Measurements from ENCODE around the gene VIPR2.

VIPR2 gene

DNA sequence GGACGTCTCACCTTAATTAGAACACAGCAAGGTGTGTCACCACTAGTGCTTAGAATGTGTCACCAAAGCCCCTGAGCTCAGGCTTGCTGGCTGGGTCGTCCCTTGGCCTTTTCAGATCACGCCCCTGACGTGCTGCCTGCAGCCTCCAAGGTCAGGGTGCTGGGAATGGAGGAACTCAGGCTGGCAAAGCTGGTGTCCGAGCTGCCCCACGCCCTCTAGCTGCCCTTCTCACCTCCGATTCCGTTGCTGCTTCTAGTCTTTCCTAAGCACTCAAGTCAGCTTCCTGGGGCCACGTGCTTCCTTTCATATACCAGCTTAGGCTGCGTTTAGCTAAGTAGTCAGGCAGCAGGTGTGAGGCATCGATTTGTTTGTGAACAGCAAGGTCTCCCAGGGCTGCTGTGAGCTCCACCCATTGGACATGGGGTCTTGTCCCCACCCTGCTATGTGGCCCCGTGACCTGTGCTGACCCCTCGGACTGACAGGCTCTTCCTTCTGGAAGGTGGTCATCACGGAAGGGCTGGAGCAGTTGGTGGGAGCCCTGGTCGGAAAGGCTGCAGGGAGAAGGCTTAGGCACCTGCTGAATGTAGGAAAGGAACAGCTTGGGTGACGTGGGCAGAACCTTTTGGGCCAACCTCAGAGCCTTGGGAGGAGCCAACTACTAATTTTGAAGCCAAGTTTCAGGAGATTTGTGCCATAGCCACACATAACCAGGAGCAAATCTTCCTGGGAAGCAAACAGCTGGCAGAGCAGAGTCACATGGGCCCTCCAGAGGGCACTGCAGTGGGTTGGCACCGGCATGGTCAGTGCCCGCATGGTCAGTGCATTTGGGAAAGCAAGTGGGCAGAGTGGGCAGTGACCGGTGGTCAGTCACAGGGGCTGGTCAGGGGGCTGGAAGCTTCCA lies 28.8 kb downstream of the VIPR2 start:
- peak in 1 of 2 donors; percentile 67 for DNase-seq
- Histone ChIP-seq H3K4me3 (no peak overlapping the region), H3K27ac (peak overlapping the region; percentile 1 to 44), H3K9me3 (no peaks in the 10 kb centered on the region), H3K4me1 (peaks cover 0 to 26% (median 9%) of the 10 kb centered on the region in 4 donors), H3K36me3 (peaks cover 0 to 11% (median 0%) of the 10 kb centered on the region in 3 donors), H3K27me3 (no peaks in the 10 kb centered on the region)
- intact Hi-C loops (cut with DNase I; ENCODE audit: low total_unique reads) = no loop called here
- TF ChIP-seq, protein P1, sequence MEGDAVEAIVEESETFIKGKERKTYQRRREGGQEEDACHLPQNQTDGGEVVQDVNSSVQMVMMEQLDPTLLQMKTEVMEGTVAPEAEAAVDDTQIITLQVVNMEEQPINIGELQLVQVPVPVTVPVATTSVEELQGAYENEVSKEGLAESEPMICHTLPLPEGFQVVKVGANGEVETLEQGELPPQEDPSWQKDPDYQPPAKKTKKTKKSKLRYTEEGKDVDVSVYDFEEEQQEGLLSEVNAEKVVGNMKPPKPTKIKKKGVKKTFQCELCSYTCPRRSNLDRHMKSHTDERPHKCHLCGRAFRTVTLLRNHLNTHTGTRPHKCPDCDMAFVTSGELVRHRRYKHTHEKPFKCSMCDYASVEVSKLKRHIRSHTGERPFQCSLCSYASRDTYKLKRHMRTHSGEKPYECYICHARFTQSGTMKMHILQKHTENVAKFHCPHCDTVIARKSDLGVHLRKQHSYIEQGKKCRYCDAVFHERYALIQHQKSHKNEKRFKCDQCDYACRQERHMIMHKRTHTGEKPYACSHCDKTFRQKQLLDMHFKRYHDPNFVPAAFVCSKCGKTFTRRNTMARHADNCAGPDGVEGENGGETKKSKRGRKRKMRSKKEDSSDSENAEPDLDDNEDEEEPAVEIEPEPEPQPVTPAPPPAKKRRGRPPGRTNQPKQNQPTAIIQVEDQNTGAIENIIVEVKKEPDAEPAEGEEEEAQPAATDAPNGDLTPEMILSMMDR (IDR thresholded peaks at IDR 0.05) = peak; percentile 26 to 28

GRCh38 chr7:159114981-159115380 lies 29.7 kb downstream of the VIPR2 start:
- H3K27me3 ChIP-seq = no peaks in the 10 kb centered on the region
- intact Hi-C loops (cut with DNase I; ENCODE audit: low total_unique reads) = no loop called here
- TF ChIP-seq, protein P1 (IDR thresholded peaks at IDR 0.05) = no peak

GRCh38 chr7:159114096-159114495 lies 30.6 kb downstream of the VIPR2 start:
- TF ChIP-seq, protein P1 (IDR thresholded peaks at IDR 0.05) = no peak
- peak in 1 of 2 donors; percentile 38 for DNase-seq
- intact Hi-C loops (cut with DNase I; ENCODE audit: low total_unique reads) = no loop called here
- peaks cover 0 to 11% (median 0%) of the 10 kb centered on the region in 3 donors for H3K36me3 ChIP-seq
- H3K4me1 ChIP-seq = peaks cover 0 to 33% (median 15%) of the 10 kb centered on the region in 4 donors
- no peaks in the 10 kb centered on the region for H3K27me3 ChIP-seq
- H3K9me3 ChIP-seq = no peaks in the 10 kb centered on the region
- no peak overlapping the region for H3K4me3 ChIP-seq
- H3K27ac ChIP-seq = peak overlapping the region in 1 of 2 donors; percentile 44

More at GRCh38 chr7:159114981-159115380, 29.7 kb downstream of the VIPR2 start:
- peaks cover 0 to 26% (median 9%) of the 10 kb centered on the region in 4 donors for H3K4me1 ChIP-seq
- peak in 1 of 2 donors; percentile 64 for DNase-seq
- peak overlapping the region; percentile 1 to 44 for H3K27ac ChIP-seq
- H3K9me3 ChIP-seq = no peaks in the 10 kb centered on the region
- H3K4me3 ChIP-seq = no peak overlapping the region
- peaks cover 0 to 11% (median 0%) of the 10 kb centered on the region in 3 donors for H3K36me3 ChIP-seq

- peaks cover 0 to 10% (median 0%) of the 10 kb centered on the region in 3 donors for H3K36me3 ChIP-seq
- TF ChIP-seq, protein P1 (IDR thresholded peaks at IDR 0.05) = no peak
- H3K27ac ChIP-seq = no peak overlapping the region
- DNase-seq = peak in 1 of 2 donors; percentile 15
- H3K4me1 ChIP-seq = peaks cover 0 to 44% (median 24%) of the 10 kb centered on the region in 4 donors
- H3K27me3 ChIP-seq = no peaks in the 10 kb centered on the region
- no peaks in the 10 kb centered on the region for H3K9me3 ChIP-seq
- intact Hi-C loops (cut with DNase I; ENCODE audit: low total_unique reads) = no loop called here
- H3K4me3 ChIP-seq = no peak overlapping the region
Measured at GRCh38 chr7:159113056-159113455, 31.6 kb downstream of the VIPR2 start.

GRCh38 chr7:159112136-159113011 lies 32.3 kb downstream of the VIPR2 start:
- TF ChIP-seq, protein P1 (IDR thresholded peaks at IDR 0.05) = no peak
- Histone ChIP-seq H3K27ac (no peak overlapping the region), H3K4me1 (peaks cover 0 to 50% (median 28%) of the 10 kb centered on the region in 4 donors), H3K9me3 (no peaks in the 10 kb centered on the region), H3K36me3 (peaks cover 0 to 3% (median 0%) of the 10 kb centered on the region in 3 donors), H3K4me3 (no peak overlapping the region), H3K27me3 (no peaks in the 10 kb centered on the region)
- intact Hi-C loops (cut with DNase I; ENCODE audit: low total_unique reads) = no loop called here
- DNase-seq = peak in 1 of 2 donors; percentile 56

Measured in tibial artery (tissue), 4 donors.